SU-DHL-6 (cell line): Measurements from ENCODE around the gene SSRP1.

ENCODE experiments used
- EZH2phosphoT487 ChIP-seq: fragments of 200-600 bp; sonication (generic), shearing (Covaris generic); conservative IDR thresholded peaks from 2 replicates; pipeline ENCODE4 v1.6.1; 2018; ENCODE audit warnings: mild to moderate bottlenecking, antibody characterized with exemption, low read length, moderate library complexity, mixed read lengths
- TF ChIP-seq, protein P1 (sequence below): fragments of 200-600 bp; sonication (generic); IDR thresholded peaks from one replicate; pipeline ENCODE4 v1.5.1; 2017; ENCODE audit warnings: antibody characterized with exemption, mild to moderate bottlenecking, low read length, moderate library complexity; ENCODE audit not compliant: insufficient read depth, poor library complexity, severe bottlenecking

GRCh38 chr11:57306940-57307565 lies 28.6 kb downstream of the SSRP1 start:
- TF ChIP-seq, protein P1, sequence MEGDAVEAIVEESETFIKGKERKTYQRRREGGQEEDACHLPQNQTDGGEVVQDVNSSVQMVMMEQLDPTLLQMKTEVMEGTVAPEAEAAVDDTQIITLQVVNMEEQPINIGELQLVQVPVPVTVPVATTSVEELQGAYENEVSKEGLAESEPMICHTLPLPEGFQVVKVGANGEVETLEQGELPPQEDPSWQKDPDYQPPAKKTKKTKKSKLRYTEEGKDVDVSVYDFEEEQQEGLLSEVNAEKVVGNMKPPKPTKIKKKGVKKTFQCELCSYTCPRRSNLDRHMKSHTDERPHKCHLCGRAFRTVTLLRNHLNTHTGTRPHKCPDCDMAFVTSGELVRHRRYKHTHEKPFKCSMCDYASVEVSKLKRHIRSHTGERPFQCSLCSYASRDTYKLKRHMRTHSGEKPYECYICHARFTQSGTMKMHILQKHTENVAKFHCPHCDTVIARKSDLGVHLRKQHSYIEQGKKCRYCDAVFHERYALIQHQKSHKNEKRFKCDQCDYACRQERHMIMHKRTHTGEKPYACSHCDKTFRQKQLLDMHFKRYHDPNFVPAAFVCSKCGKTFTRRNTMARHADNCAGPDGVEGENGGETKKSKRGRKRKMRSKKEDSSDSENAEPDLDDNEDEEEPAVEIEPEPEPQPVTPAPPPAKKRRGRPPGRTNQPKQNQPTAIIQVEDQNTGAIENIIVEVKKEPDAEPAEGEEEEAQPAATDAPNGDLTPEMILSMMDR: no peak
- TF ChIP-seq EZH2phosphoT487: no peak
